Mesendoderm (in vitro differentiated cells): ENCODE results near the gene ANK3.
A peak's percentile ranks its signal among the peaks of the same experiment; 100 is the strongest.

Experiments
- DNase-seq: peaks from one replicate; pipeline ENCODE4 v3.0.0; 2013
- H2AK5ac ChIP-seq: 2 replicates; pipeline ENCODE4 v1.6.1; 2013; ENCODE audit warnings: low read length, inconsistent platforms
- H2BK120ac ChIP-seq: 2 replicates; pipeline ENCODE4 v1.6.1; 2013; ENCODE audit warnings: low read depth, mild to moderate bottlenecking, low read length, moderate library complexity, mixed read lengths
- H2BK15ac ChIP-seq: replicated peaks from 2 replicates; pipeline ENCODE4 v1.6.1; 2013; ENCODE audit warnings: low read depth, mild to moderate bottlenecking, moderate library complexity
- H2BK5ac ChIP-seq: 2 replicates; pipeline ENCODE4 v1.6.1; 2013; ENCODE audit warnings: low read length, inconsistent platforms
- H3K18ac ChIP-seq: 2 replicates; pipeline ENCODE4 v1.6.1; 2013; ENCODE audit warnings: mild to moderate bottlenecking, low read length, mixed read lengths
- H3K23ac ChIP-seq: one replicate; pipeline ENCODE4 v1.6.1; 2013; ENCODE audit warnings: low read length
- H3K27ac ChIP-seq: 2 replicates; pipeline ENCODE4 v1.5.1; 2013; ENCODE audit warnings: low read depth, mild to moderate bottlenecking, inconsistent platforms, low read length, moderate library complexity
- H3K27me3 ChIP-seq: 2 replicates; pipeline ENCODE4 v1.6.1; 2013; ENCODE audit warnings: low read length, control low read depth, mild to moderate bottlenecking, inconsistent platforms; ENCODE audit not compliant: insufficient read depth, poor library complexity
- H3K36me3 ChIP-seq: 2 replicates; pipeline ENCODE4 v1.6.1; 2013; ENCODE audit warnings: low read length, inconsistent platforms; ENCODE audit not compliant: control insufficient read depth, insufficient read depth
- H3K4ac ChIP-seq: one replicate; pipeline ENCODE4 v1.6.1; 2013; ENCODE audit warnings: low read depth, mild to moderate bottlenecking, low read length, moderate library complexity
- H3K4me1 ChIP-seq: 2 replicates; pipeline ENCODE4 v1.6.1; 2013; ENCODE audit warnings: low read depth, low read length, inconsistent platforms; ENCODE audit not compliant: control insufficient read depth
- H3K4me2 ChIP-seq: 2 replicates; pipeline ENCODE4 v1.6.1; 2013; ENCODE audit warnings: low read length
- H3K4me3 ChIP-seq: 2 replicates; pipeline ENCODE4 v1.5.1; 2013; ENCODE audit warnings: mild to moderate bottlenecking, low read length
- H3K56ac ChIP-seq: one replicate; pipeline ENCODE4 v1.6.1; 2013; ENCODE audit warnings: low read length
- H3K79me1 ChIP-seq: 2 replicates; pipeline ENCODE4 v1.6.1; 2013; ENCODE audit warnings: low read length, inconsistent platforms
- H3K79me2 ChIP-seq: 2 replicates; pipeline ENCODE4 v1.6.1; 2013; ENCODE audit warnings: mild to moderate bottlenecking, low read length; ENCODE audit not compliant: control insufficient read depth, insufficient read depth
- H3K9ac ChIP-seq: 2 replicates; pipeline ENCODE4 v1.6.1; 2013; ENCODE audit warnings: low read length, inconsistent platforms
- H4K5ac ChIP-seq: one replicate; pipeline ENCODE4 v1.6.1; 2013; ENCODE audit warnings: low read length
- H4K8ac ChIP-seq: one replicate; pipeline ENCODE4 v1.6.1; 2013; ENCODE audit warnings: low read depth, mild to moderate bottlenecking, control low read depth, low read length, moderate library complexity
- WGBS: extraction: QIAGEN DNeasy Blood & Tissue Kit; methylation state at CpG from one replicate; pipeline ENCODE4 v1.1.7; 2013; ENCODE audit warnings: low lambda C conversion rate, missing lambda C conversion rate; ENCODE audit not compliant: insufficient coverage; ENCODE audit errors: extremely low coverage; 5-methylcytosine and 5-hydroxymethylcytosine counted together

Gene ANK3

DNA sequence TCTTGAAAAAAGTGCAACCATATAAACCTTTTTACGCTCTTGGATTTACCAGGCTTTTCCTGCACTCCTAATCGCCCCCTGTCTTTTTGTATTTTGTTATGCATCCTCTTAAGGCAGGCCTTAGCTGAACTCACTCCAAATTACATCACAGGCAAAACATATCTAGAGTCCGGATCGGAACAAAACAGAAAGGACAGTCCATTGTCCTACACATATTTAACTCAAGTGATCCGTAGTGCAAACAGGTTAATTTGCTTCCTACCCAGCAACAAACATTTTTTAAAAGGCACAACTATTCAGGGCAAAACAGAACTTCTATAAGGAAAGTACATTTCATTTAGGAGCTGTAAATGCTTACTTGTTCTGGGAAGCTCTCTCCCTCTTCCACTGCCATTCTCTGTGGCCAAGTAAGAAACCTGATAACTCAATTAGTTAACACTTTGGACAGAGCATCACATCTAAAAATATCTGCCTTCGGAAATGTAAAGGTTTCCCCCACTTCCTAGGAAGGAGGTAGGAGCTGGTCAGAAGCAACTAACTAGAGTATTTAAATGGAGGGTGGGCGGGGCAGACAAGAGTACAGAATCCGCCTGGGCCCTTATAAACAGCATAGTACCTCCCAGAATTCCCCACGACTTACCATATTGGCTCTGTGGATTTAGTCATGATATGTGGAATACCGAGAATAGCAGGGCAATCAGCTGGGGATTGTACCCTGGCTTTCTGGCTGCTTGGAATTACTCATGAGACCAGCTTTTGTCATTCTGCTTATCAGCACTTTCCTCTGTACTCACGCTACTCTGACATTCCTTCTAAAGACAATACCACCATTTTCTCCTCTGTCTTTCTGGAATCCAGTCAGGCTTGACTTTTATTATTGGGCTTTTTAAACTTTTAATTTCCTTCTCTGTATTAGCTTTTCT, 89.5 kb downstream of the ANK3 start:
- H3K9ac ChIP-seq, result no peak overlapping the region
- no peak overlapping the region for H2BK5ac ChIP-seq
- no peak overlapping the region for H3K18ac ChIP-seq
- no peak overlapping the region for H3K4me3 ChIP-seq
- no peak overlapping the region for H2AK5ac ChIP-seq
- no peak overlapping the region for H4K8ac ChIP-seq
- no peak overlapping the region for H3K4me2 ChIP-seq
- H3K27me3 ChIP-seq, result no peaks in the 10 kb centered on the region
- no peak overlapping the region for H3K4ac ChIP-seq
- no peaks in the 10 kb centered on the region for H3K36me3 ChIP-seq
- no CpG with 5 or more reads among the region's 11 CpGs for WGBS
- no peaks in the 10 kb centered on the region for H3K79me2 ChIP-seq
- H2BK15ac ChIP-seq, result no peak overlapping the region
- no peaks in the 10 kb centered on the region for H3K79me1 ChIP-seq
- no peaks in the 10 kb centered on the region for H3K4me1 ChIP-seq
- H3K56ac ChIP-seq, result no peak overlapping the region
- no peak overlapping the region for H3K27ac ChIP-seq
- peak; percentile 93 for DNase-seq
- H4K5ac ChIP-seq, result no peak overlapping the region
- H2BK120ac ChIP-seq, result no peak overlapping the region
- H3K23ac ChIP-seq, result no peak overlapping the region

DNA sequence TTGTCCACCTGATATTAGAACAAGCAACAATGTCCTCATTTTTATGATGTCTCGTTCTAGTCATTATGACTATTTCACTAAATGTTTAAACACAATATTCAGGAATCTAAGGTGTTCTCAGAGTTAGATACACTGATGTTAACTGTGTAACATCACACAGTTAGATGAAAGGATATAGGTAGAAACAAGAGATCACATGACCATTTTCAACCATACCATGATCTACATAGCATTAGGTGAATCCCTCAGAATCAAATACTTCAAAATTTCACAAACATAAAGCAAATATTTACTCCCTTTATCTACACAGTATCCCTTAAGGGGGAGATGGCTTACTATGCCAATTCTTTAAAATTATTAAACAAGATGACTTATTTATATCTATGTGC, 90.3 kb downstream of the ANK3 start:
- no peak overlapping the region for H3K27ac ChIP-seq
- no peak overlapping the region for H3K23ac ChIP-seq
- H4K5ac ChIP-seq, result no peak overlapping the region
- no peak overlapping the region for H3K18ac ChIP-seq
- H2AK5ac ChIP-seq, result no peak overlapping the region
- H3K56ac ChIP-seq, result no peak overlapping the region
- H2BK120ac ChIP-seq, result no peak overlapping the region
- no peak for DNase-seq
- H2BK15ac ChIP-seq, result no peak overlapping the region
- no peak overlapping the region for H4K8ac ChIP-seq
- no peak overlapping the region for H3K9ac ChIP-seq
- H3K36me3 ChIP-seq, result no peaks in the 10 kb centered on the region
- no peak overlapping the region for H3K4ac ChIP-seq
- no peaks in the 10 kb centered on the region for H3K79me2 ChIP-seq
- H3K79me1 ChIP-seq, result no peaks in the 10 kb centered on the region
- no peak overlapping the region for H3K4me2 ChIP-seq
- no peak overlapping the region for H3K4me3 ChIP-seq
- H2BK5ac ChIP-seq, result no peak overlapping the region
- WGBS, result no CpG with 5 or more reads among the region's 1 CpG
- H3K27me3 ChIP-seq, result no peaks in the 10 kb centered on the region
- H3K4me1 ChIP-seq, result no peaks in the 10 kb centered on the region

DNA sequence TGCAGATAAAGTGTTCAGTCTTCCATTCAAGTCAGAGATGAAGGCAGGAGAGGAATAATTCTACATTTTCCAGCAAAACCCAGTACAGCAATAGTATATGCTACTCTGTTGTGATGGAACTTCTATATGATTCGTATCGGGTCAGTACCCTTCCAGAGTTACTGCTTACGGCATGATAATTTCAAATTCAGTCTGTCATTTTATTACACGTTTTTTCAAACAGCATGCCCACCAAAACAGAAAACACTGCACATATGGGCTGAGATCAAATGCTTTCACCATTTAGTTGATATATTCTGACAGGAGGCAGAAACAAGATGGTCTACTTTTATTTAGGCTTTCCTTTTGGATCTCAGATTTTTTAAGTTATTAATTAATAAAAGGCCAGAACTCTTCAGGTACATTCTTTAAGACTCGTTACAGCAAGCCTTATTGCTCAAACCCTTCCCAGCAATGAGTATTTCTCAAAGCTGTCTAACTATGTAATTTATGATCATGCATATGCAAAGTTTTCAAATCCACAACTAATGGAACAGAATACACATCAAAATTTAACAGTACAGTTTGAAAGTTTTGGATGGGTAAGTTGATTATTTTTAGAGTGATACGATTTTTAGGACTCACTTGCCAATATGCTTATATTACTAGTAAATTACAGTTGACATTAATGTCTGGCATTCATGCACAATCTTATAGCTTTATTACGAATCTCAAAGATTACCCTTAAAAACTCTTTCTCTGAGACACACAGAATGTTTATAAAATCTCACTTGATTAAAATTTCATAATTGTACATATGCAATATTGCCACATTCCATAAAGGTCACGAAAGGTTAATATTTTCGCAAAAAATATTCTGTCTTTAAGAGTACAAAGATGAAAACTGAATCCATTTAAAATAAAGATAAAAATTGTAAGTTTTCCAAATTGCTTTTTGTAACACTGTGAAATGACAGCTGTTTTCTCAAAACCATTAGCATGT, 91.0 kb downstream of the ANK3 start:
- no peaks in the 10 kb centered on the region for H3K27me3 ChIP-seq
- H2BK15ac ChIP-seq, result no peak overlapping the region
- WGBS, result no CpG with 5 or more reads among the region's 9 CpGs
- H3K36me3 ChIP-seq, result no peaks in the 10 kb centered on the region
- H3K27ac ChIP-seq, result no peak overlapping the region
- no peak overlapping the region for H3K4me3 ChIP-seq
- no peak overlapping the region for H3K4ac ChIP-seq
- H2BK5ac ChIP-seq, result no peak overlapping the region
- no peak overlapping the region for H2BK120ac ChIP-seq
- no peaks in the 10 kb centered on the region for H3K79me2 ChIP-seq
- no peak overlapping the region for H3K56ac ChIP-seq
- no peak overlapping the region for H3K9ac ChIP-seq
- no peak overlapping the region for H2AK5ac ChIP-seq
- no peak overlapping the region for H3K18ac ChIP-seq
- H3K4me1 ChIP-seq, result no peaks in the 10 kb centered on the region
- no peaks in the 10 kb centered on the region for H3K79me1 ChIP-seq
- no peak overlapping the region for H3K4me2 ChIP-seq
- DNase-seq, result no peak
- H4K8ac ChIP-seq, result no peak overlapping the region
- no peak overlapping the region for H4K5ac ChIP-seq
- no peak overlapping the region for H3K23ac ChIP-seq

- Histone ChIP-seq H2BK120ac (no peak overlapping the region), H2AK5ac (no peak overlapping the region), H3K4me1 (no peaks in the 10 kb centered on the region), H3K56ac (no peak overlapping the region), H3K27me3 (no peaks in the 10 kb centered on the region), H2BK5ac (no peak overlapping the region), H2BK15ac (no peak overlapping the region), H3K18ac (no peak overlapping the region), H3K23ac (no peak overlapping the region), H3K4me2 (no peak overlapping the region), H3K4ac (no peak overlapping the region), H4K8ac (no peak overlapping the region), H4K5ac (no peak overlapping the region), H3K27ac (no peak overlapping the region), H3K79me2 (no peaks in the 10 kb centered on the region), H3K4me3 (no peak overlapping the region), H3K9ac (no peak overlapping the region), H3K36me3 (no peaks in the 10 kb centered on the region), H3K79me1 (no peaks in the 10 kb centered on the region)
- DNase-seq, result no peak
- WGBS, result no CpG with 5 or more reads among the region's 1 CpG
Observed at GRCh38 chr10:60296073-60296472, 93.6 kb downstream of the ANK3 start.

DNA sequence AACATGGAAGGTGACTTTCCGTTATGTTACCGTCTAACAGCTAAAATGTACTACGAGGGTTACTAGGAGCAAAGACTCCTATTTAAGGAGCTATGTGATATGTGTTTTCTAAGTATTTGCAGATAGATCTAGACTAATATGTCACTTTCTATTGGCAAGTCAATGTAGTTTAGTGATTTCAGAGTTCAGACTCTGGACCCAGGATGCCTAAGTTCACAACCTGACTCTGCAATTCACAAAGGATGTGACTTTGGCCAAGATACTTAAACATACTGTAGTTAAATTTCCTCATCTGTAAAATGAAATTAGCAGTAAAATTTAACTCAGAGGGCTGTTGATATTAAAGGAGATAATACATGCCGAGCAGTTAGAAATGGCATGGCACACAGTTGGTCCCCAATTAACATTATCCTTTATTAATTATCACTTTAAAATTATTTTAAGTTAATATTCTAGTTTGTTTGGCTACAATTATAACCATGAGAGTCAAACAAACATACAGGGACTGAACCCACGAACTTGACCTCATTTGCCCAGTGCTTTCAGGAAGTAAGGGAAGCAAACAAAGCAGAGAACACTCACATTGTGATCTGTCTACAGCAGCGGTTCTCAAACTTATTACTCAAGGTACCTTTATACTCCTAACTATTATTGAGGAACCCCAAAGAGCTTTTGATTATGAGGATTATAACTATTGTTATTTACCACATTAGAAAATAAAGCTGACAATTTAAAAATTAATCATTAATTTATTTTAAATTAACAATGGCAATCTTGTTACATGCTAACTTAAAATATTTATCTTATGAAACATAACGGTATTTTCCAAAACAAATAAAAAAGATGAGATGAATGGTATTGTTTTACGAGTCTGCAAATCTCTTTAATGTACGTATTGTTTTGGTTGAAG, 94.4 kb downstream of the ANK3 start:
- no peak for DNase-seq
- 100% methylated on average over 3 of the region's 9 CpGs for WGBS
- H2AK5ac ChIP-seq, result no peak overlapping the region
- no peak overlapping the region for H3K27ac ChIP-seq
- H3K4me3 ChIP-seq, result no peak overlapping the region
- no peak overlapping the region for H4K5ac ChIP-seq
- H3K23ac ChIP-seq, result no peak overlapping the region
- no peak overlapping the region for H4K8ac ChIP-seq
- no peaks in the 10 kb centered on the region for H3K4me1 ChIP-seq
- no peaks in the 10 kb centered on the region for H3K27me3 ChIP-seq
- H3K56ac ChIP-seq, result no peak overlapping the region
- no peak overlapping the region for H2BK15ac ChIP-seq
- H3K18ac ChIP-seq, result no peak overlapping the region
- H3K79me2 ChIP-seq, result no peaks in the 10 kb centered on the region
- H3K9ac ChIP-seq, result no peak overlapping the region
- H3K36me3 ChIP-seq, result no peaks in the 10 kb centered on the region
- no peaks in the 10 kb centered on the region for H3K79me1 ChIP-seq
- no peak overlapping the region for H2BK120ac ChIP-seq
- no peak overlapping the region for H3K4me2 ChIP-seq
- no peak overlapping the region for H2BK5ac ChIP-seq
- no peak overlapping the region for H3K4ac ChIP-seq
